ENCODE results near the gene GGNBP2.

Gene GGNBP2

GRCh38 chr17:36546418-36547093, 1.8 kb downstream of the GGNBP2 start:
- CTCF ChIA-PET = interaction anchor here (0.7 to 1.7 kb wide), 3 partner anchors 12 to 780 kb away, joined by 3 to 7 read pairs (median 3); partner anchors contain the start of genes MYO19 and PIGW
- DNase-seq (ENCODE audit: extremely low spot score) = no peak
- POLR2A ChIA-PET = interaction anchor here (1.1 to 4.9 kb wide), 6 partner anchors 12 to 56 kb away, joined by 4 to 88 read pairs (median 9); partner anchors contain the start of genes DHRS11, MRM1, MYO19 and PIGW
- no peak for TF ChIP-seq CTBP1 (IDR thresholded peaks at IDR 0.05; ENCODE audit: borderline replicate concordance)
- no peak for TF ChIP-seq ARNT (IDR thresholded peaks at IDR 0.05)
- no peak for TF ChIP-seq SP1 (IDR thresholded peaks at IDR 0.05)
- TF ChIP-seq HDGF (IDR thresholded peaks at IDR 0.05; ENCODE audit: borderline replicate concordance) = no peak
- no peak for TF ChIP-seq BHLHE40 (IDR thresholded peaks at IDR 0.05; ENCODE audit: borderline replicate concordance)
- no peak for TF ChIP-seq PKNOX1 (IDR thresholded peaks at IDR 0.05)
- no peak for TF ChIP-seq ZNF384 (IDR thresholded peaks at IDR 0.05)
- TF ChIP-seq ELF4 (IDR thresholded peaks at IDR 0.05) = no peak
- TF ChIP-seq L3MBTL2 (conservative IDR thresholded peaks at IDR 0.05) = no peak
- TF ChIP-seq FOXA1 (IDR thresholded peaks at IDR 0.05) = no peak
- no peak for TF ChIP-seq LEF1 (IDR thresholded peaks at IDR 0.05; ENCODE audit: borderline replicate concordance)
- no peak for TF ChIP-seq NFRKB (IDR thresholded peaks at IDR 0.05)
- no peak for TF ChIP-seq FOXM1 (IDR thresholded peaks at IDR 0.05; ENCODE audit: borderline replicate concordance)
- no peak for TF ChIP-seq FOXK2 (IDR thresholded peaks at IDR 0.05)
- TF ChIP-seq SUZ12 (IDR thresholded peaks at IDR 0.05) = no peak
- TF ChIP-seq TARDBP (IDR thresholded peaks at IDR 0.05) = no peak

- ChIA-PET CTCF (no interaction called here), POLR2A (no interaction called here)
- TF ChIP-seq CTBP1 (IDR thresholded peaks at IDR 0.05; ENCODE audit: borderline replicate concordance) (no peak), BHLHE40 (IDR thresholded peaks at IDR 0.05; ENCODE audit: borderline replicate concordance) (no peak), FOXK2 (IDR thresholded peaks at IDR 0.05) (no peak), L3MBTL2 (conservative IDR thresholded peaks at IDR 0.05) (no peak), SP1 (IDR thresholded peaks at IDR 0.05) (no peak), LEF1 (IDR thresholded peaks at IDR 0.05; ENCODE audit: borderline replicate concordance) (no peak), ARNT (IDR thresholded peaks at IDR 0.05) (no peak), FOXA1 (IDR thresholded peaks at IDR 0.05) (no peak), HDGF (IDR thresholded peaks at IDR 0.05; ENCODE audit: borderline replicate concordance) (no peak)
- no peak for DNase-seq (ENCODE audit: extremely low spot score)
Measured at GRCh38 chr17:36547776-36548175, 3.1 kb downstream of the GGNBP2 start.

GRCh38 chr17:36550491-36551417, 6.0 kb downstream of the GGNBP2 start:
- TF ChIP-seq FOXM1 (IDR thresholded peaks at IDR 0.05; ENCODE audit: borderline replicate concordance) = no peak
- no peak for TF ChIP-seq SP1 (IDR thresholded peaks at IDR 0.05)
- no peak for TF ChIP-seq LEF1 (IDR thresholded peaks at IDR 0.05; ENCODE audit: borderline replicate concordance)
- no peak for TF ChIP-seq HDGF (IDR thresholded peaks at IDR 0.05; ENCODE audit: borderline replicate concordance)
- TF ChIP-seq TARDBP (IDR thresholded peaks at IDR 0.05) = no peak
- no peak for TF ChIP-seq ARNT (IDR thresholded peaks at IDR 0.05)
- no peak for TF ChIP-seq ZNF384 (IDR thresholded peaks at IDR 0.05)
- no peak for TF ChIP-seq FOXK2 (IDR thresholded peaks at IDR 0.05)
- no peak for TF ChIP-seq CTBP1 (IDR thresholded peaks at IDR 0.05; ENCODE audit: borderline replicate concordance)
- no peak for TF ChIP-seq FOXA1 (IDR thresholded peaks at IDR 0.05)
- TF ChIP-seq ELF4 (IDR thresholded peaks at IDR 0.05) = no peak
- TF ChIP-seq NFRKB (IDR thresholded peaks at IDR 0.05) = no peak
- TF ChIP-seq BHLHE40 (IDR thresholded peaks at IDR 0.05; ENCODE audit: borderline replicate concordance) = no peak
- TF ChIP-seq L3MBTL2 (conservative IDR thresholded peaks at IDR 0.05) = no peak
- no peak for TF ChIP-seq SUZ12 (IDR thresholded peaks at IDR 0.05)
- no peak for TF ChIP-seq PKNOX1 (IDR thresholded peaks at IDR 0.05)
- CTCF ChIA-PET = no interaction called here
- no peak for DNase-seq (ENCODE audit: extremely low spot score)
- POLR2A ChIA-PET = interaction anchor here (0.8 to 2.1 kb wide), 2 partner anchors 15 to 16 kb away, joined by 3 to 11 read pairs; partner anchors contain the start of genes MYO19 and PIGW

- ChIA-PET POLR2A (interaction anchor here (0.6 kb wide), 1 partner anchor 68 kb away, joined by 3 read pairs; no protein-coding TSS in a partner anchor), CTCF (no interaction called here)
- DNase-seq (ENCODE audit: extremely low spot score) = no peak
- TF ChIP-seq ELF4 (IDR thresholded peaks at IDR 0.05) = no peak
- no peak for TF ChIP-seq HDGF (IDR thresholded peaks at IDR 0.05; ENCODE audit: borderline replicate concordance)
- no peak for TF ChIP-seq BHLHE40 (IDR thresholded peaks at IDR 0.05; ENCODE audit: borderline replicate concordance)
- no peak for TF ChIP-seq SP1 (IDR thresholded peaks at IDR 0.05)
- TF ChIP-seq NFRKB (IDR thresholded peaks at IDR 0.05) = no peak
- TF ChIP-seq CTBP1 (IDR thresholded peaks at IDR 0.05; ENCODE audit: borderline replicate concordance) = no peak
- TF ChIP-seq SUZ12 (IDR thresholded peaks at IDR 0.05) = no peak
- TF ChIP-seq FOXM1 (IDR thresholded peaks at IDR 0.05; ENCODE audit: borderline replicate concordance) = no peak
- TF ChIP-seq ARNT (IDR thresholded peaks at IDR 0.05) = no peak
- TF ChIP-seq FOXA1 (IDR thresholded peaks at IDR 0.05) = no peak
- no peak for TF ChIP-seq LEF1 (IDR thresholded peaks at IDR 0.05; ENCODE audit: borderline replicate concordance)
- no peak for TF ChIP-seq TARDBP (IDR thresholded peaks at IDR 0.05)
Measured at GRCh38 chr17:36553459-36553858, 8.7 kb downstream of the GGNBP2 start.

- no peak for DNase-seq (ENCODE audit: extremely low spot score)
- TF ChIP-seq ZNF384 (IDR thresholded peaks at IDR 0.05) (no peak), BHLHE40 (IDR thresholded peaks at IDR 0.05; ENCODE audit: borderline replicate concordance) (no peak), FOXA1 (IDR thresholded peaks at IDR 0.05) (no peak), ARNT (IDR thresholded peaks at IDR 0.05) (no peak), LEF1 (IDR thresholded peaks at IDR 0.05; ENCODE audit: borderline replicate concordance) (no peak), TARDBP (IDR thresholded peaks at IDR 0.05) (no peak)
- ChIA-PET POLR2A (interaction anchor here (1.8 kb wide), 1 partner anchor 35 kb away, joined by 7 read pairs; the partner anchor contains the start of gene MRM1), CTCF (interaction anchor here (0.6 kb wide), 1 partner anchor 24 kb away, joined by 3 read pairs; no protein-coding TSS in a partner anchor)
Measured at GRCh38 chr17:36566081-36566480, 21.4 kb downstream of the GGNBP2 start.

All from HEK293T (cell line).